Suppressor macrophage treated with lipopolysaccharide for 1 hour (primary cell): ENCODE data around the gene MCTP1.
"Not testable (repeated sequence)": the region's sequence is repeated elsewhere in the genome, so short reads cannot be mapped to it uniquely, and the experiment has no call there.

Experiments
- DNase-seq, 3 donors: peaks; one replicate each; pipeline ENCODE4 v3.0.0-alpha.2; 2020 to 2022

Gene MCTP1

GRCh38 chr5:95026718-95027117 lies 258.2 kb downstream of the MCTP1 start:
- DNase-seq: peak in 1 of 3 donors; percentile 41

GRCh38 chr5:95022967-95023695 lies 261.8 kb downstream of the MCTP1 start:
- DNase-seq: peak; percentile 76 to 80 (median 77)

GRCh38 chr5:95020345-95020744 lies 264.5 kb downstream of the MCTP1 start:
- no peak for DNase-seq

GRCh38 chr5:95018946-95019345 lies 265.9 kb downstream of the MCTP1 start:
- DNase-seq: no peak

GRCh38 chr5:95018511-95018910 lies 266.4 kb downstream of the MCTP1 start:
- peak in 1 of 3 donors; percentile 28 for DNase-seq

GRCh38 chr5:95009812-95010211 lies 275.1 kb downstream of the MCTP1 start:
- no peak for DNase-seq

- DNase-seq: peak; percentile 33 to 50 (median 48)
Observed at GRCh38 chr5:95007921-95008597, 276.8 kb downstream of the MCTP1 start.

GRCh38 chr5:95005811-95006210 lies 279.1 kb downstream of the MCTP1 start:
- DNase-seq: no peak

- DNase-seq: no peak
Observed at GRCh38 chr5:94998670-94999069, 286.2 kb downstream of the MCTP1 start.

- DNase-seq: not testable (repeated sequence)
Observed at GRCh38 chr5:94994537-94994936, 290.4 kb downstream of the MCTP1 start.

GRCh38 chr5:94993491-94993890 lies 291.4 kb downstream of the MCTP1 start:
- DNase-seq: no peak

GRCh38 chr5:94992325-94992724 lies 292.6 kb downstream of the MCTP1 start:
- no peak for DNase-seq

- DNase-seq: peak; percentile 35 to 81 (median 81)
Observed at GRCh38 chr5:94983861-94984535, 300.9 kb downstream of the MCTP1 start.

GRCh38 chr5:94977437-94977836 lies 307.5 kb downstream of the MCTP1 start:
- no peak for DNase-seq

- DNase-seq: peak in 2 of 3 donors; percentile 8 to 48
Observed at GRCh38 chr5:94976853-94977252, 308.0 kb downstream of the MCTP1 start.

- no peak for DNase-seq
Observed at GRCh38 chr5:94972268-94972667, 312.6 kb downstream of the MCTP1 start.

- peak; percentile 7 to 42 (median 42) for DNase-seq
Observed at GRCh38 chr5:94969174-94969573, 315.7 kb downstream of the MCTP1 start.

GRCh38 chr5:94968507-94969095 lies 316.3 kb downstream of the MCTP1 start:
- DNase-seq: peak; percentile 73 to 88 (median 84)

GRCh38 chr5:94967525-94967924 lies 317.4 kb downstream of the MCTP1 start:
- DNase-seq: no peak

GRCh38 chr5:94959279-94959678 lies 325.6 kb downstream of the MCTP1 start:
- peak in 1 of 3 donors; percentile 4 for DNase-seq

- DNase-seq: peak; percentile 88 to 94 (median 93)
Observed at GRCh38 chr5:94945656-94946055, 339.2 kb downstream of the MCTP1 start.

- DNase-seq: peak in 1 of 3 donors; percentile 43
Observed at GRCh38 chr5:94944160-94944559, 340.7 kb downstream of the MCTP1 start.

GRCh38 chr5:94941122-94941755 lies 343.7 kb downstream of the MCTP1 start:
- DNase-seq: no peak
